ENCODE results near the gene ADAT1. TPM values are rescaled to one million over a fixed set of nuclear protein-coding genes. Genes with fewer than 3 reads are reported as not detected.

Gene ADAT1
- total and polyA plus RNA-seq, 2 of the 8 experiments (the other 6 are each of a cell fraction or from before 2014, with no cell fraction given): 30.7 to 44.7 TPM

GRCh38 chr16:75614066-75614897, 8.8 kb downstream of the ADAT1 start:
- H2BK12ac ChIP-seq (ENCODE audit: low read depth, low read length): no peak overlapping the region
- H3K18ac ChIP-seq (ENCODE audit: extremely low read depth, low read length): no peak overlapping the region
- H2BK15ac ChIP-seq (ENCODE audit: low read length): no peak overlapping the region
- no peak overlapping the region for H2BK20ac ChIP-seq (ENCODE audit: low read length)
- H3K9ac ChIP-seq (replicated peaks in 1 of 4; ENCODE audit: extremely low read depth in 1 of 4, low read depth in 3 of 4, low read length in 3 of 4): no peak overlapping the region
- no peak overlapping the region for H2AK5ac ChIP-seq (ENCODE audit: low read depth, low read length)
- peaks cover 0 to 2% of the 10 kb centered on the region in 2 experiments for H4K20me1 ChIP-seq (replicated peaks in 1 of 2; ENCODE audit: control insufficient read depth in 1 of 2, insufficient read depth in 2 of 2, low read length in 2 of 2)
- FAIRE-seq (no peak), DNase-seq (ENCODE audit: low read depth in 1 of 2, low spot score in 2 of 2) (no peak)
- no peak overlapping the region for H4K8ac ChIP-seq (ENCODE audit: extremely low read depth, insufficient read depth, low read length)
- H2BK120ac ChIP-seq (replicated peaks; ENCODE audit: low read depth, low read length): no peak overlapping the region
- H3K36me3 ChIP-seq (ENCODE audit: control insufficient read depth in 2 of 4, insufficient read depth in 4 of 4, low read length in 3 of 4): peaks cover 7 to 66% (median 48%) of the 10 kb centered on the region in 4 experiments
- no peak overlapping the region for H3K4me3 ChIP-seq (ENCODE audit: extremely low read depth in 1 of 4, insufficient read depth in 2 of 4, low read depth in 3 of 4, low read length in 4 of 4)
- no peak overlapping the region for H2BK5ac ChIP-seq (ENCODE audit: low read depth, low read length)
- no peak overlapping the region for H4K5ac ChIP-seq (ENCODE audit: insufficient read length, low read depth, low read length)
- no peak overlapping the region for H3K4ac ChIP-seq (replicated peaks; ENCODE audit: insufficient read length, low read depth, low read length)
- no peak overlapping the region for H3K56ac ChIP-seq (replicated peaks; ENCODE audit: insufficient read length, low read depth, low read length)
- POLR2A ChIA-PET (ENCODE audit: partially characterized antibody): interaction anchor here (2.4 kb wide), 1 partner anchor 8 kb away, joined by 12 read pairs; the partner anchor contains the start of gene ADAT1
- H3K4me1 ChIP-seq (replicated peaks in 1 of 4; ENCODE audit: control insufficient read depth in 3 of 4, insufficient read depth in 4 of 4, low read length in 3 of 4): no peaks in the 10 kb centered on the region
- no peak overlapping the region for H2AFZ ChIP-seq (ENCODE audit: low read length)
- H3K79me1 ChIP-seq (ENCODE audit: low read depth, low read length): no peaks in the 10 kb centered on the region
- no peaks in the 10 kb centered on the region for H3K23me2 ChIP-seq (ENCODE audit: low read depth, low read length)
- 92% methylated on average over 4 of the region's 4 CpGs; no CpG with 5 or more reads in 1 of the 2 experiments for WGBS, 2 experiments (ENCODE audit: extremely low coverage in 1 of 2, insufficient coverage in 1 of 2, insufficient read length in 1 of 2, insufficient replicate concordance in 2 of 2, low coverage in 1 of 2, low lambda C conversion rate in 2 of 2, missing lambda C conversion rate in 1 of 2)
- H4K91ac ChIP-seq (replicated peaks; ENCODE audit: insufficient read length, low read length): no peak overlapping the region
- H3K14ac ChIP-seq (ENCODE audit: insufficient read length): no peak overlapping the region
- H3K79me2 ChIP-seq (ENCODE audit: control insufficient read depth in 1 of 2, insufficient read depth in 2 of 2, low read length in 2 of 2): no peaks in the 10 kb centered on the region
- H3K27me3 ChIP-seq (replicated peaks in 1 of 4; ENCODE audit: control insufficient read depth in 3 of 4, extremely low read depth in 1 of 4, insufficient read depth in 3 of 4, low read length in 3 of 4): no peaks in the 10 kb centered on the region
- H3K27ac ChIP-seq (ENCODE audit: low read depth, low read length): no peak overlapping the region
- no peaks in the 10 kb centered on the region for H3K9me3 ChIP-seq (ENCODE audit: insufficient read depth in 2 of 2, low read depth in 1 of 2, low read length in 1 of 2)
- CTCF ChIA-PET (ENCODE audit: partially characterized antibody): no interaction called here
- no peak overlapping the region for H3K4me2 ChIP-seq (ENCODE audit: insufficient read depth in 1 of 2, low read depth in 2 of 2, low read length in 2 of 2)
- H3K23ac ChIP-seq (ENCODE audit: insufficient read length): no peak overlapping the region
- TF ChIP-seq SUZ12 (IDR thresholded peaks at IDR 0.05; ENCODE audit: low read length) (no peak), RBBP5 (IDR thresholded peaks at IDR 0.05; ENCODE audit: borderline replicate concordance, low read depth, low read length) (no peak), CHD2 (IDR thresholded peaks at IDR 0.05; ENCODE audit: low read length) (no peak), TEAD4 (IDR thresholded peaks at IDR 0.05; ENCODE audit: low read depth, low read length) (no peak), USF2 (IDR thresholded peaks at IDR 0.05; ENCODE audit: low read length) (no peak), RNF2 (IDR thresholded peaks at IDR 0.05; ENCODE audit: borderline replicate concordance, low read depth, low read length, missing control alignments, poor library complexity, severe bottlenecking) (no peak), SIRT6 (IDR thresholded peaks at IDR 0.05; ENCODE audit: low read length) (no peak), JUND (IDR thresholded peaks at IDR 0.05; ENCODE audit: low read length) (no peak), MAFK (IDR thresholded peaks at IDR 0.05; ENCODE audit: low read depth, low read length) (no peak), EZH2 (IDR thresholded peaks at IDR 0.05; ENCODE audit: low read depth, low read length, severe bottlenecking) (no peak), ZNF274 (IDR thresholded peaks at IDR 0.05; ENCODE audit: borderline replicate concordance, extremely low read depth, low read length) (no peak)

Measured in H1 (cell line).